Astrocyte of the spinal cord (primary cell): ENCODE data around the gene RFLNA.

Source experiments
- DNase-seq: peaks from one replicate; pipeline ENCODE4 v3.0.0; 2011; ENCODE audit warnings: low read depth, low spot score
- H3K4me3 ChIP-seq: 2 replicates; pipeline ENCODE4 v1.5.1; 2011; ENCODE audit warnings: low read depth, mild to moderate bottlenecking, low read length, moderate library complexity
- in situ Hi-C: cut with HindIII; loops from 2 replicates; pipeline ENCODE4 v1.10.0; 2017; ENCODE audit warnings: low sequenced_read_pairs
- TF ChIP-seq, protein P1 (sequence below): IDR thresholded peaks from 2 replicates; pipeline ENCODE4 v1.5.1; 2012; ENCODE audit warnings: low read depth, mild to moderate bottlenecking, low read length, inconsistent platforms

RFLNA gene

DNA sequence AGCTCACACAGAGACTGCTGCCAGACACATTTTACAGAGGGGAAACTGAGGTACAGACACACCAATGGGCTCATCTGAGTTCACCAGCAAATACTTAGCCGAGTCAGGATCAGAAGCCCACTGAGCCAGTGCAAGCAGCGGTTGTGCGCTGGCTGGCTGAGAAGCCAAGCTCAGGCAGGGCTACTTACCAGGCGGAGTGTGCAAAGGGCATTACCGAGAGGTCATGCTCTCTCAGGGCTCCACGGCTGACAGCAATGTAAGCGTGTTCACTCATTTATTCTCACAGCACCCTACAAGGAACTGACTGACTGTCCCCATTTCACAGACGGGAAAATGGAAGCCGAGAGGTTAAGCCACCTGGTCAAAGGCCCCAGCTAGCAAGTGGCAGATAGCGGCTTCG, 63.7 kb downstream of the RFLNA start:
- in situ Hi-C loops: no loop called here

DNA sequence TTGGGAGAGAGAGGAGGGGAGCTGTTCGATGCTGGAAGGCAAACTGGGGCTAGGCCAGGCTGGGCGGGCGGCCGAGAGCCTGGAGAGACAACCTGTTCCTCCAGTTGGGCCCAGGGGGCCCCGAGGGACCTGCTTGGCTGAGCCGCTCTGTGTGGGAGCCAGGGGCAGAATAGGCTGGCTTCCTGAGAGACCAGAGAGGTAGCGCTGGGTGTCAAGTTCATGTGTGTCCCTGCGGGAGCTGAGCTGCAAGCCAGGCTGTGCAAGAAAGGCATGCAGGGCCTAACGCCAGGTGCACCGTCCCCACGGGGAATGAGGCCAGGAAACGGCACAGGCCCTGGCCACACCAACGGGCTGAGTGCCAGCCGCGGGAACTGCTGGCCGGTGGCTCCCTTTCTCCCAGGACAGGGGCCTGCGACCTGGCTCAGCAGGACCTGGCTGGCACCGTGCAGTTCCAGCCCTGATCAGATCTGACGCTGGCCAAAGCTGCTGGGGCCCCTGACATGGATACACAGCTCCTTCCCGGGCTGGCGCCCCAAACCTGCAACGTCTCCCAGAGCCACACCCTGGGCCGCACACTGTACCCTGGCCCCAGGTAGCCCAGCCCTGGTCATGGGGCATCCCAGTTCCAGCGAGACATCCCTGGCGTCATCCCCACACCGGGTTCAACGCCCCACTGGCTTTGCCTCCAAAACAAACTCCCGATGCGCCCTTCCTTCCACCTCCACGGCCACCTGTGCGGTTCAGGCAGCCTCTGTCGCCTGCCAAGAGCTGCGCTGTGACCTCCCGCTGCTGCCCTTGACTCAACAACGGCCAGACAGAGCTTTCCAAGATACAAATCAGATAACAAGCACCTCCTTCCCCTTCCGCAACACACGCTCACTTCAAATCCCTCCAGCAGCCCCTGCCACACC, 65.0 kb downstream of the RFLNA start:
- H3K4me3 ChIP-seq: no peak overlapping the region
- TF ChIP-seq, protein P1, sequence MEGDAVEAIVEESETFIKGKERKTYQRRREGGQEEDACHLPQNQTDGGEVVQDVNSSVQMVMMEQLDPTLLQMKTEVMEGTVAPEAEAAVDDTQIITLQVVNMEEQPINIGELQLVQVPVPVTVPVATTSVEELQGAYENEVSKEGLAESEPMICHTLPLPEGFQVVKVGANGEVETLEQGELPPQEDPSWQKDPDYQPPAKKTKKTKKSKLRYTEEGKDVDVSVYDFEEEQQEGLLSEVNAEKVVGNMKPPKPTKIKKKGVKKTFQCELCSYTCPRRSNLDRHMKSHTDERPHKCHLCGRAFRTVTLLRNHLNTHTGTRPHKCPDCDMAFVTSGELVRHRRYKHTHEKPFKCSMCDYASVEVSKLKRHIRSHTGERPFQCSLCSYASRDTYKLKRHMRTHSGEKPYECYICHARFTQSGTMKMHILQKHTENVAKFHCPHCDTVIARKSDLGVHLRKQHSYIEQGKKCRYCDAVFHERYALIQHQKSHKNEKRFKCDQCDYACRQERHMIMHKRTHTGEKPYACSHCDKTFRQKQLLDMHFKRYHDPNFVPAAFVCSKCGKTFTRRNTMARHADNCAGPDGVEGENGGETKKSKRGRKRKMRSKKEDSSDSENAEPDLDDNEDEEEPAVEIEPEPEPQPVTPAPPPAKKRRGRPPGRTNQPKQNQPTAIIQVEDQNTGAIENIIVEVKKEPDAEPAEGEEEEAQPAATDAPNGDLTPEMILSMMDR: no peak
- in situ Hi-C loops: no loop called here
- peak; percentile 22 for DNase-seq

More for the DNA sequence above, 63.7 kb downstream of the RFLNA start:
- H3K4me3 ChIP-seq: no peak overlapping the region
- DNase-seq: no peak
- TF ChIP-seq, protein P1: no peak

DNA sequence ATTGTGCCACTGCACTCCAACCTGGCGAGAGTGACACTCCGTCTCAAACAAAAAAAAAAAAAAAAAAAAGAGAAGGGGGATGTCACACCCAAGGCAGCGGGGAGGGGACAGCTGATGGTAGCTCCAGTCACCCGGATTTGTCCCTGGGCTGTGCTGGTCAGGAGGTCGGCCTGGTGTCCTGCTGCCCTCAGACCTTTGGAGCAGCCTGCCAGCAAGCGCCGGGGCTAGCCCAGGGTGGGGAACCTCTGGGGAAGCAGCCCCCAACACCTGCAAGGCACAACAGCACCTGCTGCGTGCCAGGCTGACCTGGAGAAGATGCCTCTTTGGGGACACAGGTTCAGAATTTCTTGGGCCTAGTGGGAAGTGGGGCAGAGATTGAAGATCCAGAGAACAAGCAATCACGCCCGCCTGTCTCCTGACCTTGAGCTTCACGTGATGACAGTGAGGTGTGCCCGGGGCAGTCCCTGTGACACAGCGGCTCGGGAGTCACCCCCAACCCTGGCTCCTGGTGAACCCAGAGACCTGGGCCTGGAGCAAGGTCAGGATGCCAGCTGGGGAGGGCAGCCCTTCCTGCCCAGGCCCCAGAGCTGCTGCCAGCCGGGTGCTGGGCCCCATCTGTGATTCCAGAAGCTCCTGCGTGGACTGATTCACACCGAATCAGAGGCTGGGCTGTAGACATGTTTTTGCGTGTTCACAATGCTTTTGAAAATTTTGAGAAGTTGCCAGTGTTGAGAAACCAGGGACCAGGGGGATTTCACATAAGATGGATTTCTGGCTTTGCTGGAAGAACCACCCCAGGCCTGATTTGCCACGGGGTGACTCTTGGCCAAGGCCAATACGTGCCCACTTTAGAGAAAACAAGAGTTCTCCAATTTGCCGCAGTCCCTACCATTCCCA, 66.4 kb downstream of the RFLNA start:
- no peak overlapping the region for H3K4me3 ChIP-seq
- no peak for DNase-seq
- in situ Hi-C loops: no loop called here
- TF ChIP-seq, protein P1: no peak

DNA sequence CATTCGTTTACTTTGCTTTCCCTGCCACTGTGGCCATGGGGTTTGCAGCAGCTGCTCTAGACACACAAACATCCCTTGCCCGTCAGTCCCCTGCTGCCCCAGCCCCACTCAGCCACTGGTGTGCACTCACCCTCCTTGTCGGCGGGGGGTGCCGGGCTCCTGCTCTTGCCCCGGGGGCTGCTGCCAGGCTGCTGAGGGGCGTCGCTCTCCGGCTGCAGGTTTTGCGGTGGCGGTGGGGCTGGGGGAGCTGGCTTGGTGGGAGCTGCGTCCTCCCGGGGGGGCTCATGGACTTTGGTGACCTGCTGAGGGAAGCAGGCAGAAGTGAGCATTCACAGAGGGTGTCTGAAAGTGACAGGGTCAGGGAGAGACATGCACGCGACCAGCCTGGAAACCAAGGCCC, 67.1 kb downstream of the RFLNA start:
- DNase-seq: no peak
- in situ Hi-C loops: no loop called here
- H3K4me3 ChIP-seq: no peak overlapping the region
- TF ChIP-seq, protein P1: no peak

DNA sequence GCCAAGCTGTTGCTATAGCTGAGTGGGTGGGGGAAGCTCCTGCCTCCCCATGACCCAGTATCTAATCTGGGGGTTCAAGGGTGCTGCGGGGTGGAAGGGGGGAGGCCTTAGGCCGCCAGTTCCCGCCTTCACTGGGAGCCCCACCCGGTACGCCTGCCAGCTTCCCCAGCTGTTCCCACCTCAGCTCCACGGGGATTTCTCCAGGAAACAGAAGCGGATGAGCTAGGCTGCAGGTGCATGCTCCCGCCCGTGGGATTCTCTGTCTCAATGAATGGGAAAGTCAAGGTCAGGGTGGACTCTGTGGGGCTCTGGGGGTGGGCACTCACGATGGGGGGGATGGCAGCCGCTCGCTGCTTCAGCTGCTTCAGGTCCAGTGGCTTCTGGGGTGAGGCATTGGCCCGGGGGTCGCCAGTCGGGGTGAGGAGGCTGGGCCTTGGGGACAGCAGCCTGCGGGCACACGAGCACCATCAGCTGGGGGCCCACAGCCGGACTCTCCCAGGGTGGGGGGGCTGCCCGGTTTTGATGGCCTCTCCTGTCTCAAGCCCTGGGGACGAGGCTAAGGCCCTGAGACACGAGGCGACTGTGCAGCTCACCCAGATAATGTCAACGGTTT, 68.6 kb downstream of the RFLNA start:
- in situ Hi-C loops: no loop called here
- no peak overlapping the region for H3K4me3 ChIP-seq

More for the DNA sequence above, 68.6 kb downstream of the RFLNA start:
- TF ChIP-seq, protein P1: no peak
- no peak for DNase-seq
